ELF-1 (cell line): ENCODE results near the gene OSBPL9.
A peak's percentile ranks its signal among the peaks of the same experiment; 100 is the strongest.
"Not testable (repeated sequence)": the region's sequence is repeated elsewhere in the genome, so short reads cannot be mapped to it uniquely, and the experiment has no call there.

Experiments used
- DNase-seq: peaks from one replicate; pipeline ENCODE4 v3.0.0-alpha.2; 2016; ENCODE audit warnings: low read depth, low spot score

The OSBPL9 gene

GRCh38 chr1:51605961-51606723 is 10.8 kb upstream of the OSBPL9 start:
- DNase-seq = no peak

DNA sequence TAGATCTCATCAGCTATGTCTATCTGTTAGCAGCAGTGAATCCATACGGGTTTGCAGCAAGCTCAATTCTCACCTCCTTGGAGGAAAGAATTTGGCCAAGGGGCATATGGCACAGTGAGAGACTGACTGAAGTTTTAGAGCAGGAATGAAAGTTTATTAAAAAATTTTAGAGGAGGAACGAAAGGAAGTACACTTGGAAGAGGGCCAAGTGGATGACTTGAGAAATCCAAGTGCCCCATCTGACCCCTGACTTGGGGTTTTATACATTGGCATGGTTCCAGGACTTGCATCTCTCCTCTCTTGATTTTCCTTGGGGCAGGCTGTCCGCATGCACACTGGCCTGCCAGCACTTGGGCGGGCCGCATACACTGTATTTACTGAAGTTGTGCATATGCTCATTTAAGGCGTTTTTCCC is 9.2 kb upstream of the OSBPL9 start:
- no peak for DNase-seq

DNA sequence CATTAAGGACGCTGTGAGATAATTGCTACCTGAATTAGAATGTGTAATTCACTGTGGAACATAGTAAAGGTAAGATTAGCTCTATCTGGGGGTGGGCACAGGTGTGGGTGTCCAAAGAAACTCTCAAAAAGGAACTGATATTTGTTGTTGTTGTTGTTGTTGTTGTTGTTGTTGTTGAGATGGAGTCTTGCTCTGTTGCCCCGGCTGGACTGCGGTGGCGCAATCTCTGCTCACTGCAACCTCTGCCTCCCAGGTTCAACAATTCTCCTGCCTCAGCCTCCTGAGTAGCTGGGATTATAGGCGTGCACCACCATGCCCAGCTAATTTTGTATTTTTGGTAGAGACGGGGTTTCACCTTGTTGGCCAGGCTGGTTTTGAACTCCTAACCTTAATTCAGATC is 6.8 kb upstream of the OSBPL9 start:
- DNase-seq = not testable (repeated sequence)

- DNase-seq = no peak
These were observed 6.3 kb upstream of the OSBPL9 start for GRCh38 chr1:51610637-51611036.

DNA sequence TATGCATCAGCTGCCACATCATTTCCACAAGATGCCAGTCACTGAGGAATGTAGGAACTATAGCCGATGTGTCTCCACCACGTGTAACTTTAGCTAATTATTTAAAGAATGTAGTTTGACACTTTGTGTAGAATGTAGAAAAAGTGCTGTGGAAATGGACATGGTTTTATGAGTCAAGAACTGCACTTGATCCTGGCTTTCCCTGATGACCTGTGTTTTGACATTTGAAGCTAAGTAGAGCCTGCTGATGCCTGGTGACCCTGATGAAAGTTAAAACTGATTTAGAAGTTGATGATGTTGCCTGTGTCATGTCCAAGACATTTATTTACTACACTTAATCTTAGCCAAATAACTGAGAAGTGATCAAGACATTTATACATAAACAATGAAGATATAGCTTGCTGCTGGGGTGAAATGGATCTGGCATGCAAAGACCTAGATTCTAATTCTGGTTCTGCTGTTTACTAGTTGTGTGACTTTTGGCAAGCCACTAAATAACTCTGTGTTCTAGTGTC is 4.4 kb upstream of the OSBPL9 start:
- DNase-seq = no peak

DNA sequence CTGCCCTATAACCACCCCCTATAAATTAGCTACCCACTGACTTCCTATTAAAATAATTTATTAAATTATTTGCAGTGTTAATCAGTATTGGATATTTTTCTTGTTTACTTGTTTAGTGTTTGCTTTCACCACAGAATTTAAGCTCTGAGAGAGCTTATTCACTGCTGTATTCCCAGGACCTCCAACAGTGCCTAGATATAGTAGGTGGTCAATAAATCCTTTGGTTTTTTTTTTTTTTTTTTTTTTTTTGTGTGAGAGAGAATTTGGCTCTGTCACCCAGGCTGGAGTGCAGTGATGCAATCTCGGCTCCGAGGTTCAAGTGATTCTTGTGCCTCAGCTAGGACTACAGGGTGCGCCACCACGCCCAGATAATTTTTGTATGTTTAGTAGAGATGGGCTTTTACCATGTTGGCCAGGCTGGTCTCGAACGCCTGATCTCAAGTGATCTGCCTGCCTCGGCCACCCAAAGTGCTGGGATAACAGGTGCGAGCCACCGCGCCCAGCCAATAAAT is 1.1 kb upstream of the OSBPL9 start:
- no peak for DNase-seq

- DNase-seq = no peak
These were observed 402 bp upstream of the OSBPL9 start for GRCh38 chr1:51616490-51616889.

DNA sequence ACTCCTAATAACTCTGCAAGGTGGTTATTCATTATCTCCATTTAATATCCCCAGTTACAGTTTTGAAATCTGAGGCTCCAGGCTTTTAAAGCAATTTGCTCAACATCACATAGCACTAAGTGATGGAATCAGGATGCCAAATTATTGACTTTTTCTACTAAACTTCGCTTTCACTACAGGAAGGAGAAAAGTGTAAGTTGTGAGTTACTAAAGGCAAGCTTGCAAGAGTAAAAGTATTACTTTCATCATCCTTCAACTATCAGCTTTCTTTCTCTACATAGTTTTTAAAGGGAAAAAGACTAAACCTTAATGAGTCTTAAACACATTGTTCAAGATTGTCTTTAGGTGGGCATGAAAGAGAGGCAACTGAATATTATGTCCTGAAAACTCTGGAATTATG is 1.8 kb downstream of the OSBPL9 start:
- DNase-seq = no peak

- no peak for DNase-seq
These were observed 3.6 kb downstream of the OSBPL9 start for GRCh38 chr1:51620470-51620869.

DNA sequence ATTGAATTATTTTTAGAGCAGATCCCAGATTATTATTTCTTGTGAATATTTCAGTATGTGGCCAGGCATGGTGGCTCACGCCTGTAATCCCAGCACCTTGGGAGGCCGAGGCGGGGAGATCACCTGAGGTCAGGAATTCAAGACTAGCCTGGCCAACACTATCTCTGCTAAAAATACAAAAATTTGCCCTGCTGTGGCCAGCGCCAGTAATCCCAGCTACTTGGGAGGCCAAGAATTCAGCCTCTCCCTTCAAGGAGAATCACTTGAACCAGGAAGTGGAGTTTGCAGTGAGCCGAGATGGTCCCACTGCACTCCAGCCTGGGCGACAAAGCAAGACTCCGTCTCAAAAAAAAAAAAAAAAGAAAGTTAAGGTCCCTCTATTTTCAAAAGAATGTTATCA is 4.3 kb downstream of the OSBPL9 start:
- DNase-seq = peak; percentile 71

DNA sequence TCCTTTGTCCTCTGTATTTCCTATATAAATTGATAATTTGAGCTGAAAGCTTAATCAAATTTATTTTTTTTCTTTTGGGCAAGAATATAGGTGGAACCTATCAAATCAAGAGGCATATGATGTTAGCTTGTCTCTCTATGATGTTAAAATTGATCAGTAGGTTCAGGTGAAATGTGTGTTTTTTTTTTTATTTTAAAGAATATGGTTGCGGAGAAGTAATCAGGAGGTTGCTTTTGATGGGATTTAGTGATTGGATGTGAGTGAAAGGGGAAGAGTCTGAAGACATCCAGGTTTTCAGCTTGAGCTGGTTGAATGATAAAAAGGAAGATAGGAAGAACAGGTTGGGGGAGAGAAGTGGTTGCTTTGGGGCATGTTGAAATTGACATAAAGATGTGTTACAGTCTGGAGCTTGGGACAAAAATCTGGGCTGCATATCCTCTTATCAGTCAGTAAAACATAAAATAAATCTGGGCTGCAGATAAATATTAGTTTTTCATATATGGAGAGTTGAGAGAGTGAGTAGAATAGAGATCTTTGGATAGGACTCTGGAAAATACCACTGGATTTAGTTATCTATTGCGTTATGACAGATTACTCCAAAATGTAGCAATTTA is 5.1 kb downstream of the OSBPL9 start:
- no peak for DNase-seq

DNA sequence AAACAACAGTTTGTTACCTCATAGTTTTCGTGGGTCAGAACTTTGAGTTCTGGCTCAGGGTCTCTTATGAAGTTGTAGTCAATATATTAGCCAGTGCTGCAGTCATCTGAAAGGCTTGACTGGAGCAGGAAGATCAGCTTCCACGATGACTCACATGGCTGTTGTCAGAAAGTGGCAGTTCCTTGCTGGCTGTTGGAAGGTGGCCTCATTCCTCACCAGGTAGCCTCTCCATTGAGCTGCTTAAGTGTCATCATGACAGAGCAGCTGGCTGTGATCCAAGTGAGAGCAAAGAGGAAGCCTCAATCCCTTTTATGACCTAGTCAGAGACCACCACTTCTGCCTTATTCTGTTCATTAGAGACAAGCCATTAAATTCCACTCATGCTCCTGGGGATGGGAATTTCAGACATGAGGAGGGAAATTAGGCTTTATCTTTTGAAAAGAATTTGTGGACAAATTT is 5.6 kb downstream of the OSBPL9 start:
- DNase-seq = peak; percentile 75

DNA sequence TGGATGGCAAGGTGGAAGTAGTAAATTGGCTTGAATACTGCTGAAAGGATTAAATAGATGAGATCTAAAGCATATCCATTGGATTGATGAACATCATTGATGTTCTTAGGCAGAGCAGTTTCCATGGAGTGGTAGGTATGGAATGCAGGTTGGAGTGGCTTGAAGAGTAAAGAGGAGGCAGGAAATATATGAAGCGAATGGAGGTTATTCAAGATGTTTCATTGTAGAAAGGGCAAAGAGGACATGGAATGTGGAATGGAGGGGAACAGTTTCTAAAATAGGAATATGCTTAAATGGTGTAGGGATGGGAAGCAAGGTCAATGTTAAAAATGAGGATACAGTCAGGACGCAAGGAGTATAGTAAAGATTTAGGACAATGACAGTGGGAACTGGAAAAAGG is 6.1 kb downstream of the OSBPL9 start:
- no peak for DNase-seq

DNA sequence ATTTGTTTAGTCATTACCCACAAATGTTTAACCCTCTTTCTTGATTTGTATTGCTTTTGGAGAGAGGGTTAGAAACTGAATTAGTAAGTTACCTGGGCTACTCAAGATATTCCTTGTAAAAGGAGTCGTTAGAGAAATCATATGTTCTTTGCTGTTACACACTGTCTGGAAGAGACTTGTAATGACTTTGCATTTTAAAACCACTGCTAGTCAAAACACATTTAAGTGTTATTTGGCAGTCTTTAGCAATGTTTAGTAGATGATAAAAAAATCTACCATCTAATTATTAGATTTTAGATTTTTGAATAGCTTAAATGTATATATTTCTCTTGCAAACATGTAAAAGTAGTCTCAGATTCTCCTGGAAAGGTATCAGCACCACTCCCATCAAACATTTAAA is 6.6 kb downstream of the OSBPL9 start:
- DNase-seq = no peak

DNA sequence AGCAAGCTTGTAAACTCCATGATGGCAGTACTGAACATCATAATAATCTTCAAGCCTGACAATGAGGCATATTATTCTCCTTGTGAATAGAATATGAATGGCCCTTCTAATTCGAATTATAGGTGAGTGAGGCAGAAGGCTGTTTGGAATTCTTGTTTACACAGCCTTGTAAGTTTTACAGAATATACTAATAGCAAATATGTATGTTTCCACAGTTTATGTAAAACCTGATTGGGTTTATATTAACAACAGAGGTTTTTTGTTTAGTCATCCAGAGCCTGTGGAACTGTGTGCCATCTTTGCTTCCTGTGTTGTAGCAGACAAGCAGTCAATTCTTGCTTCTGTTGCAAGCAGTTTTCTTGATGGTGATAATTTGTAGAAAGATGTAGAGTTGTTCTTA is 8.0 kb downstream of the OSBPL9 start:
- DNase-seq = no peak

DNA sequence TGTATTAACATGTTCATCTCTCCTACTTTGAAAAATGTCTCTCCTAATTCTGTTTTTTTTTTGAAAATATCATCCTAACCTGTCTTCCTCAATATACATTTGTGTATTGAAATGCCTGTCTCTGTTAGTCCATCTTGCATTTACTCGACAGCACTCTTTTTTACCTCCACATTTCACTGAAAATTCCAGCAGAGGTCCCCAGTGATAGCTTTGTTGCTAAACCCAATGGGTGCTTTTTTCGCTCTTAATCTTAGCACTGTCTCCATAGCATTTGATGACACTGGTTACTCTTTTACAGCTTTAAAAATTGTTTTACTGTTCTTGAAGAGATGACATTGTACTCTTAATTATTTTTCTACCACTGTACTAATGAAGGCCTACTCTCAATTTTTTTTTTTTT is 10.8 kb downstream of the OSBPL9 start:
- no peak for DNase-seq

GRCh38 chr1:51628715-51629590 is 12.1 kb downstream of the OSBPL9 start:
- no peak for DNase-seq

GRCh38 chr1:51629918-51630317 is 13.0 kb downstream of the OSBPL9 start:
- no peak for DNase-seq

- DNase-seq = no peak
These were observed 13.5 kb downstream of the OSBPL9 start for GRCh38 chr1:51630393-51630792.

DNA sequence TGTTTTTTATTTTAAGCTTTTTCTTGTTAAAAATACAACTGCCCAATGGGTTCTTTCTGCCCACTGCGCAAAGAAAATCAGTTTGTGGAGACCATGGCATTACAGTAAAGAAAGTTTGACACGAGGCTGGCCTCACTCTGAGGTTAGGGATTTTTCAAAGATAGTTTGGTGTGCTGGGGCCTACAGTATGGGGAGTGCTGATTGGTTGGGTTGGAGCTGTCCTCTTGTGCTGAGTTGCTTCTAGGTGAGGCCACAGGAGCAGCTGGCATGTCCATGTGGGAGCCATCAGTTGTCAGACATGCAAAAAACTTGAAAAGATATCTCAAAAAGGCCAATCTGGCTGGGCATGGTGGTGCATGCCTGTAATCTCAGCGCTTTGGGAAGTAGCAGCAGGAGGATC is 14.0 kb downstream of the OSBPL9 start:
- DNase-seq = no peak

DNA sequence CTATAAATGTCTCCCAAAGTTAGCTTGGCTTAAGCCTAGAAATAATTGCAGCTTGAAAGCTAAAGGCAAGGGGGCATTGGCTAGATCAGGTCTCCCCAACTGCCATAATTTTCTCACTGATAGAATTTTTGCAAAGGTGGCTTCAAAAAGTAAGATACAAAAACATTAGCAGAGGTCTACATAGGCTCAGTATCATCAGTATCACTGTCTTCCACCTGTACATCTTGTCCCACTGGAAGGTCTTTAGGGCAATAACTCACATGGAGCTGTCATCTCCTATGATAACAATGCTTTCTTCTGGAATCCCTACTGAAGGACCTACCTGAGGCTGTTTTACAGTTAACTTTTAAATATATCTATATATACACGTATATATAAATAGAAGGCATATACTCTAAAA is 14.9 kb downstream of the OSBPL9 start:
- no peak for DNase-seq

DNA sequence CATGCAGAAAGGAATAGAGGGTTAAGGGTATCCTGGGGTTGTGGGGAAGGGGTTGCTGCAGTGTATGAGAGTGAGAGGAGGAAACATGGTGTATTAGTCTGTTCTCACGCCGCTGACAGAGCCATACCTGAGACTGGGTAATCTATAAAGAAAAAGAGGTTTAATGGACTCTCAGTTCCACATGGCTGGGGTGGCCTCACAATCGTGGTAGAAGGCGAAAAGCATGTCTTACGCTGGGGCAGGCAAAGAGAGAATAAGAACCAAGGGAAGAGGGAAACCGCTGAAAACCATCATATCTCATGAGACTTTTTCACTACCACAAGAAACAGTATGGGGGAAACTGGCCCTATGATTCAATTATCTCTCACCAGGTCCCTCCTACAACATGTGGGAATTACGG is 17.7 kb downstream of the OSBPL9 start:
- DNase-seq = no peak
